HG03439 (cell line): Measurements from ENCODE around the gene USP5.

Source experiments
- ATAC-seq: cut with Tn5 transposase; IDR thresholded peaks from one replicate; pipeline ENCODE4 v1.9.1; 2021; ENCODE audit warnings: mild to moderate bottlenecking, moderate library complexity; ENCODE audit not compliant: unreplicated experiment

USP5 gene

DNA sequence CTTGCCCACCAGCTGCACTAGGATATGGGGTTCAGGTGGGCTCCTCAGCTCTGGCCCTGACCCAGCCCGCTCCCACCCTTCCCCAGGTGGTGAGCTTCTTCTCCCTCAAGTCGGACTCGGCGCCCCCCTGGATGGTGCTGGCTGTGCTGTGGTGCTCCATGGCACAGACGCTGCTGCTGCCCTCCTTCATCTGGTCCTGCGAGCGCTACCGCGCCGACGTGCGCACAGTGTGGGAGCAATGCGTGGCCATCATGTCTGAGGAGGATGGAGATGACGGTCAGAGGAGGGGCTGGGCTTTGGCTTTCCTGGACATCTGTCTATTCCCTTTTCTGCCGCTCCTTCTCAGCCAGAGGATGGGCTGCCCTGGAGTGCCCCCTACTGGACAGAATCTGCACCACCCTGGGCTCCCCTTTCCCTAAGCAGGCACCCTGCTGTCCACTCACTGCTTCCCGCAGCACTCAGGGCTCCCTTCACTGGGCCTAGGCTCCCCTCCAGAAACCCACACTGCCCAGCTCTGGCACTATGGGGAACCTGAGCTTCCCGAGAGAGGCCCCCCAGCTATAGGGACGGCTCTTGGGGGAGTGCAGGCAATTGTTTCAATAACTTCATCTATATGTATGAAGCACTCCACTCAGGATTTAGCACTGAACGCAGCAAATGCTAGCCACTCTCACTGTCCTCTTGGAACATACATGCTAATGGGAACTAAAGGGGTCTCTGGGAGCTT is 26.4 kb upstream of the USP5 start:
- ATAC-seq, result no peak

GRCh38 chr12:6826125-6826733 is 25.7 kb upstream of the USP5 start:
- no peak for ATAC-seq

GRCh38 chr12:6826734-6827436 is 25.1 kb upstream of the USP5 start:
- no peak for ATAC-seq

DNA sequence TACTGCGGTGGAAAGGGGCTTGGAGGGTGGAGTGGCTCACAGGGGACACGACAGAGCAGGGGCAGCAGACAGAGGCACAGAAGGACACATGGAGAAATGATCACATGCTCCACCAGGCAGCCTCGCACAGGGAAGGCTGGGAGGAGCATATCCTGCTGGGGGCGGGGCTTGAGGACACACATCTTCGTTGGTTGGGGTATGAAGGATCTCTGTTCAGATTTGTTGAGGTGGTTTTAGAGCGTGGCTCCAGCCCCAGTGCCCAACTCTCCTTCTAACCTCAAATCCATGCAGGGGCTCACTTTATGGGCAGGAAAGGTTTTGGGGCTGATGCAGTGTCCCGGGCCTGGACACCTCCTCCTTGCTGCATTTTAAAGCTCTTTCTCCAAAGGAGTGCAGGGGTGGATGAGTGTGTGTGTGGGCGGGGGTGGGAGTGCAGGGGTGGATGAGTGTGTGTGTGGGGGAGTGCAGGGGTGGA is 24.5 kb upstream of the USP5 start:
- no peak for ATAC-seq

DNA sequence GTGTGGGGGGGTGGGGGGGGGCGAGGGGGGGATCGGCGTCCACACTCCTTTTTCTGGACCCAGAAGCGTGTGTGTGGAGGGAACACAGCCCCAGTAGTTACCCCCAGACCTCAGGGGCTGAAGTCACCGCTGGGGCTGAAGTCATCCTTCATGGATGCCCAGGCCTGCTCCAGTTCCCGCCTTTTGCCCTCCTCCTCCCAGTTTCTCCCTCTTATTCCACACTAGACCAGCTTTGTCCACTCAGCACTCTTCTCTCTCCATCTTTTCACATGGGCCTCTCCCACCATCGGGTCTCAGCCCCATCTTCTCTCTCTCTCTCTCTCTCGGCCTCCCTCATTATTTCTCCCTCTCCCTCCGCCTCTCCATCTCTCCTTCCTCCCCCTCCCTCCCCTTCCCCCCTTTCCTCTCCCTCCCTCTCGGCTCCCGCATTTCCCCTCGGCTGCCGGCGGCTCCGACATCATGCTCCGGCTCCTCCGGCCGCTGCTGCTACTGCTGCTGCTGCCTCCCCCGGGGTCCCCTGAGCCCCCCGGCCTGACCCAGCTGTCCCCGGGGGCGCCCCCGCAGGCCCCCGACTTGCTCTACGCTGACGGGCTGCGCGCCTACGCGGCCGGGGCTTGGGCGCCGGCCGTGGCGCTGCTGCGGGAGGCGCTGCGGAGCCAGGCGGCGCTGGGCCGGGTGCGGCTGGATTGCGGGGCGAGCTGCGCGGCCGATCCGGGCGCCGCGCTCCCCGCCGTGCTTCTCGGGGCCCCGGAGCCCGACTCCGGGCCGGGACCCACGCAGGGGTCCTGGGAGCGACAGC is 23.8 kb upstream of the USP5 start, which contains the start of gene P3H3:
TSS of gene P3H3 (plus strand) at position 426 of the 799 bp plus-strand sequence. CDS start at position 460, 34 bp downstream.
- no peak for ATAC-seq

GRCh38 chr12:6828781-6829535 is 23.0 kb upstream of the USP5 start:
- no peak for ATAC-seq

DNA sequence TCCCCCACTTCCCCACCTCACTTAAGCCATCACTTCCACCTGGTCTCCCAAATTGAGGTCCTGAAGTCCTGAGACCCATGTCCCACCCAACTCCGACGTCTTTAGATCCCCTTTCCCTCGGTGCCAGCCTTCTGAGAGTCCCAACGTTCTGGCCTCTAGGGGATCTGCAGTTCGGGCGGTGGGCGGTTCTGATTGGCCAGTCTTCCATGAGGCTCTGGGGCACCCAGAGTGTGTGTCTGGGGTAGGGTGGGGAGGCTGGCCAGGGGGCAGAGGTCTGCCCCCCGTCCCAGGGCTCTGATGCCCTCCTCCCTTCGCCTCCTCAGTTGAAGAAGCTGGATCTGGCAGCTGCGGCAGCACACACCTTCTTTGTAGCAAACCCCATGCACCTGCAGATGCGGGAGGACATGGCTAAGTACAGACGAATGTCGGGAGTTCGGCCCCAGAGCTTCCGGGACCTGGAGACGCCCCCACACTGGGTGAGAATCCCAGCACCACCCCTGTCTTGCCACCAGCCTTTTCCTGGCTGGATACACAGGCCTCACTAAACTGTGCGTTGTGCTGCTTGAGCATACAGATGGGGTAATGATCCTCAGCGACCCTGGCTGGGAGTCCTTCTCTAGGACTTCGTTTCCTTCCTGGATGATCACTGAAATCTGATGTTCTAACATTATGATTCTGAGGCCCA is 22.3 kb upstream of the USP5 start:
- ATAC-seq, result no peak

DNA sequence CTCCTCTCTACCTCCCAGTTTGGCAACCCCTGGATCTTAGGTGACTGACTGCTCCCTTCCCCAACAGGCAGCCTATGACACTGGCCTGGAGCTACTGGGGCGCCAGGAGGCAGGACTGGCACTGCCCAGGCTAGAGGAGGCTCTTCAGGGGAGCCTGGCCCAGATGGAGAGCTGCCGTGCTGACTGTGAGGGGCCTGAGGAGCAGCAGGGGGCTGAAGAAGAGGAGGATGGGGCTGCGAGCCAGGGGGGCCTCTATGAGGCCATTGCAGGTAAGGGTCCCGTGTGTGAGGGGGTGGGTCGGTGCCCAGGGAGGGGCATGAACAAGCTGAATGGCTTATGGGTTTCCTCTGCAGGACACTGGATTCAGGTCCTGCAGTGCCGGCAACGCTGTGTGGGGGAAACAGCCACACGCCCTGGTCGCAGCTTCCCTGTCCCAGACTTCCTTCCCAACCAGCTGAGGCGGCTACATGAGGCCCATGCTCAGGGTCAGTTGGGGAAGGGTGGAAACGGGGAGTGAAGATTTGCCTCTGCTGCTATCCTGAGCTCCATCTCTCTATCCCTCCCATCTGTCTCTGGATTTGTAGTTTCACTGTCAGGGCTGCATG is 21.6 kb upstream of the USP5 start:
- ATAC-seq, result no peak

DNA sequence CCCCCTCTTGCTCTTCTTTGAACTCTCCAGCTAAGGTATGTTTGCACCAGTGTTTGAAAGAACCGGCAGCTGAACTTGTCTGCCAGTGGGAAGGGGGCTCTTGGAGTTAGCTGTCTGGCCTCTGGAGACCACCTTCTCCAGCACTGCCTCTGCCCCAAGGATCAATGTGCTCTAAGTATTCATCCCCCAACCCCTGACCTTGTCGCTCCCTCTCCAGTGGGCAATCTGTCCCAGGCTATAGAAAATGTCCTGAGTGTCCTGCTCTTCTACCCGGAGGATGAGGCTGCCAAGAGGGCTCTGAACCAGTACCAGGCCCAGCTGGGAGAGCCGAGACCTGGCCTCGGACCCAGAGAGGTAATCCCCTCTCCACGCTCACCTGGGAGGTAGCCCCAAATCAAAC is 21.0 kb upstream of the USP5 start:
- no peak for ATAC-seq

- ATAC-seq, result no peak
These were observed 20.4 kb upstream of the USP5 start for GRCh38 chr12:6831450-6831995.

- no peak for ATAC-seq
These were observed 19.8 kb upstream of the USP5 start for GRCh38 chr12:6832125-6832524.

- ATAC-seq, result no peak
These were observed 18.6 kb upstream of the USP5 start for GRCh38 chr12:6833189-6833890.

DNA sequence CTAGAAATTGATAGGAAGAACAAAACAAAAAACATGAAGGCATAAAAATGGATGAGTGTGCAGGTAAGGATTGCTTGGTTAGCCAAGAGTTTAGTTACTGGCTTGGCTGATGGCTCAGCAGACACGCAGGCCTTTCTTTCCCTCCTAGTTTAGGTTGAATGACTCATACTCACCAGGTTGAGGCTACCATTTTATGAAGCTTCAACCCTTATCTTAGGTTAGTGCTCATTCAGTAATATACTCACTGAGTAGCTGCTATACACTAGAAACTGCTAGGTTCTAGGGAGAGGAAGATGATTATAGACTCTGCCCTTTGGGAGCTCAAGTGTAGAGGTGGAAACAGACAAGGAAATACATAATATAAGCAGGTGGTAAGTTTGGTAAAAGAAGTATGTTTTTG is 17.7 kb upstream of the USP5 start:
- ATAC-seq, result no peak

DNA sequence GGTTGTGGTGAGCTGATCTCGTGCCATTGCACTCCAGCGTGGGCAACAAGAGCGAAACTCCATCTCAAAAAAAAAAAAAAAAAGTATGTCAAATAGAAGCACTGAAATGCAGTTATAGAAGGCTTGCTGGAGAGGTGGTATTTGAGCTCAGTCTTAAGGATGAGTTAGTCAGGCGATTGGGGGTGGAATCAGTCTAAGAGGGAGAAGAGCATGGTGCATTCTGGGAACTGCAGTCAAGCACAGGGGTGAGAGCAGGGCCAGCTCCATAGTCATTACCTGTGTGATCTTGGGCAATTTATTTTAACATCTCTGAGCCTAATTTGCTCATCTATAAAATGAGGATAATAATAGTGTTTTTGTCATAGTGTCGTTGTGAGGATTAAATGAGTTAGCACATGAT is 17.1 kb upstream of the USP5 start:
- no peak for ATAC-seq

- ATAC-seq, result no peak
These were observed 15.1 kb upstream of the USP5 start for GRCh38 chr12:6836851-6837250.

GRCh38 chr12:6837370-6838060 is 14.4 kb upstream of the USP5 start:
- ATAC-seq, result no peak

DNA sequence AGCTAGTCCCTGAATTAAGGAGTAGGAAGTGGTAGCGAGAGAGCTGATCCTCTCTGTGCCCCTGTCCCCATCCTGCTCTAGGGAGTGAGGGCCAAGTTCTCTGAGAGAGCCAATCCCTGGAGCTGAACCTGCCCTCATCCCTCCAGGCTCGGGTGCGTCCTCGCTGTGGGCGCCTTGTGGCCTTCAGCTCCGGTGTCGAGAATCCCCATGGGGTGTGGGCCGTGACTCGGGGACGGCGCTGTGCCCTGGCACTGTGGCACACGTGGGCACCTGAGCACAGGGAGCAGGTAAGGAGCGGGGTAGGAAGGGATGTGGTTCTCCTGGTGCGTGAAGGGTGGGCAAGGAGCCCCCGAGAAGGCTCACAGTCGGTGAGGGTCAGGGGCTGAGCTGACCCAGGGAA is 13.1 kb upstream of the USP5 start:
- no peak for ATAC-seq
